ENCODE results near the gene OR2H1.

The OR2H1 gene

DNA sequence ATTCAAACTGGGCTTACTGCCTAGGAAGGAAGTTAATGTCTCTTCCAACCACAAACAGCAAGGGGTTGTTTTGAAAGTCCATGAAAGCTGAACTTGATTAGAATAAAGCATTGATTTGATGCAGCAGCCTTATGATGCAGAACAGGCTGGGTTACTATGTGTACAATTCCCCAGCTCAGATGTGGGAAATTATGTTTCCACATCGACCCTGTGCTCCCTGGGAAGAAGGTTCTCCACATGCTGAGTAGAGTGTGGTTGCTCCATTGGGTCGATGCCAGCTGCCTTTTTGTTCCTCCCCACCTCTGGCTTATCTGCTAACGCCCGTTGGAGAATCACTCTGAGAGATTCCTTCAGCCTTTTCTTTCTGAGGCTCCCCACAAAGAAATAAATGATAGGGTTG, 29.6 kb downstream of the OR2H1 start:
- no peak for DNase-seq

DNA sequence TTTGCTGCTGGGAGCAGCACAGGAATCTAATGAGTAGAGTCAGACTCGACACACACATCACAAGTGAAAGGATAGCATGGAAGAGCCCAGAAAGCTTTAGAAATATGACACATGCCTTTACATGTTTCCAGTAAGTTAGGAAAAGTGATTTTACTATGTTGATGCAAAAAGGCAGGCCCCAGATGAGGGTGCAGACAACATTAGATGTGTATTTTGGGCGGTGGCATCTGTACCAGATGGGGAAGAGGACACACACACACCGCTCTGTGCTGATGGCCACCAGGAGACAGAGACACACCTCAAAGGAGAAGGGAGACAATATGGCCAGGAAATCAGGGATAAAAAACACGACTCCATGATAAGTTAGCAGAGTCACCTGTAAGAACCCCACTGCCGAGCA, 30.2 kb downstream of the OR2H1 start:
- no peak for DNase-seq

DNA sequence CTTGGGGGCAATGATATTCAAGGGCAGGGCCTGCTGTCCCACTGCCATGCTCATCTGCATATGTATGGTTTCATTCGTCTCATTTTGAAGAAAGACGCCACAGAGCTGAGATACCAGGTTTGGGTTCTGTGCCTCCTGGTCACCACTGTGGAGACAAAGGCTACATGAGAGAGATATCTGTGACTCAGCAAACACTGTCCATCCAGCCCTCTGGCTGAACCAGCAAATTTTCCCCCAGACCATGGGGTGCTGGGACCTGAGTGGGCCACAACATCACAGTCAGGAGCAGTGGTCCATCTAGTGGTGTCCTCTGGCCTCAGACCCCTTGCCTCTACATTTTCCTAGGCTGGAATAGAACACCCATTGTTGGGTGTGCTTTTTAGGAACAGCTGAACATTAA, 30.7 kb downstream of the OR2H1 start, which contains the start of gene MAS1L:
Gene MAS1L, minus strand, starts transcription at position 297 of the 400 bp plus-strand sequence. Its CDS starts 54 bp downstream, at position 243.
- DNase-seq = no peak

DNA sequence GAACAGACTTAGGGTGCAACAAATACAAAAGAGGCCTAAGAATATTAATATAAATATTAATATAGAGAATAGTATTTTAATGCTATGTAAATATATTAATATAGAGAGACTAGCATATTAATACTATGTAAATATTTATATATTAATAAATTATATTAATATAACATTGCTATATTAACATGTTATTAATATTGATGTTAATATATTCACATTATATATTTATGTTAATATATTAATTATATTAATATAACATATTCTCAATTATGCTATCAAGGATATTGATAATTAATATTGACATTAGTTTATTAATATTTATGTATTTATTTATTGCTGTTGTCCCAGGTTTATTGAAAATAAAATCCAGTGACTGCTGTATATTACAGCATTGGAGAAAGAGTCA, 31.9 kb downstream of the OR2H1 start:
- no peak for DNase-seq

DNA sequence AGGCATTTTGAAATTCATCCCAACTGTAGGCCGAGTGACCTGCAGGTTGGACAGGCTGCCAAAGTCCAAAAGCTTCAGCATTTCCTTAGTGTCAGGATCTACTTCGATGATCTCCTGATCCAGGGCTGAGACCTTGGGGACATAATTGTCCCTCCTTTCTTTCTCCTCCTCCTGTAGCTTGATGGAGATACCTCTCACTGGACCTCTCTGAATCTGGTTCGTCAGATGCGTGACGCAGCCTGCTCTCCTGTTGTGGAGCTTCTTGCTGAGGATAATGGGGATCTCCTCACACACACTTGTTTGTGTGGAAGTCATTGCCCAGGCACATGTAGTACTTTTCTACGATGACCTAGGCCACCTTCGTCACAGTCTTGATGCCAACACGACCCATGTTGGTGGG, 32.3 kb downstream of the OR2H1 start:
- DNase-seq = no peak

DNA sequence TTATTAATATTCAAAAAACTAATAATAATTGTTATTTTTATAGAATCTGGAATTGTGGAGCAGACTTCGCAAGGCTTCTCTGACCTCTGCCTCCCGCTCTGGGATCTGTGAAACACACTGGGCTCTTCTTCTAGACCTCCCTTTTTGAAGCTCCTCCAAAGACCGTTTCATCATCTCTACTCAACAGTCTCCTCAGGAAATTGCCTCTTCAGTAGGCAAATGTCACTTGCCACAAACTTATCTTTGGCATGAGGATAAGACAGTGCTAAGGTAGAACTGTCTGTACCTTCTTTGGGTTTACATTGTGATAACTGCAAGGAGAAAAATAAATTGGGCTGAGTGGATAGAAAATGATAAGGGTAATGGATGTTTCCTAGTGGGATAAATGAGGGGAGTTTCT, 33.1 kb downstream of the OR2H1 start:
- DNase-seq = no peak

DNA sequence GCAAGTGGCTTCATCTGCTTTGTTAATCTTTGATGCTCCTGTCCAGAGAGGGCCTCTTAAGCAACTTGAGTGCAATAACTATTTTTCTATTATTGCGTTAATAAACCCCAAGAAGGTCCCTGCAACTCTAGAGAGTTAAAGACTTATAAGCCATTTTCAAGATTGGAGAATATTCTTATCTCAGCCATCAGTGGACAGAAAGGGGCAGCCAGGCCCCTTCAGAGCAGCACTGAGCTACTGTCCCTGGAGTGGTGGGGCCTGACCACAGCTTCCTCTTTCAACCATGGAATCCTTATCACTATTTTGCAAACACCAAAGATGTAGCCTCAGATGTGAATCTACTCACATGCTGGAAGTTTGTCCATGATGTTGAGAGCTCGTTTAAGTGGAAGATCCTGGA, 33.6 kb downstream of the OR2H1 start:
- no peak for DNase-seq

DNA sequence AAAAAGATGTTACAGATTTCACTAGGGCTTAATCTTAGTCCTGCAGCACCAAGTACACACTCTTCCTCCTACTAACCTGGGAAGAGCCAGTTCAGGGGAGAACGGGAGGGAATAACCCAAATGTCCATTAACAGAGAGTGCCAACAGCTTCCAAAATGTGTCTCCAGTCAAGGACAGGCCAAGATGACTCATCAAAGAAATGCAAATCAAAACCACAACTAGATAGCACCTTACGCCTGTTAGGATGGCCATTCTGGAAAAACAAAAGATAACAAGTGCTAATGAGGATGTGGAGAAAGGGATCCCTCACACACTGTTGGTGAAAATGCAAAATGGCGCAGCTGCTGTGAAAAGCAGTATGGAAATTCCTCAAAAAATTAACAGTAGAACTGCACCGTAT, 34.6 kb downstream of the OR2H1 start:
- no peak for DNase-seq

DNA sequence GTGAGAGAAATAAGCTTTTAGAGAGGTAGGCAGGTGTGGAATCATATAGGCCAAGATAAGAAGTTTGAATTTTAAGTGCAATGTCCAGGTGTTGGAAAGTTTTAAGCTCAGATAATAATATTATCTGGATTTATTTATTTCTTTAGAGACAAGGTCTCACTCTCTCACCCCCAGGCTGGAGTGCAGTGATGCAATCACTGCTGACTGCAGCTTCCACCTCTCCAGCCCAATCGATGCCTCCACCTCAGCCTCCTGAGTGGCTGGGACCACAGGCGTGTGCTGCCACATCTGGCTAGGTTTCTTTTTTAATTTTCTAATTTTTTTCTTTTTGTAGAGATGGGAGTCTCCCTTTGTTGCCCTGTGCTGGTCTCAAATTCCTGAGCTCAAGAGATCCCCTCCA, 36.3 kb downstream of the OR2H1 start:
- DNase-seq = no peak

DNA sequence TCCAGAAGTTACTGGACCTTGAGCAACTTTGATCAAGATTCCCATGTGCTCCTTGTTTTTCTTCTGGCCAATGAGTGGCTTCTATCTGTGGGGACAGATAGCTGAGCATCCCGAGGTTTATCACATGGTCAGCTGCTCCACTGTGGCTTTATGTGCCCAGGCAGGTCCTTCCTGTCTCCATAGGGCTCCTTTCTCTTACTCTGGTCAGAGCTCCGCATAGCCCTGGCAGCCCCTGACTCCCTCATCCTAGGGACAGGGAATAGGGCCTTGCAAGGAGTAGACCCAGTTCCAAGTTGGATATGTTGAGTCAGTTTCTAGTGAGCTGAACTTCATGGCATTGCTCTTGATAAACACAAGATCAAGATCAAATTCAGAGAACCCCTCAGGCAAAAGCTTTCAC, 37.2 kb downstream of the OR2H1 start:
- DNase-seq = no peak

DNA sequence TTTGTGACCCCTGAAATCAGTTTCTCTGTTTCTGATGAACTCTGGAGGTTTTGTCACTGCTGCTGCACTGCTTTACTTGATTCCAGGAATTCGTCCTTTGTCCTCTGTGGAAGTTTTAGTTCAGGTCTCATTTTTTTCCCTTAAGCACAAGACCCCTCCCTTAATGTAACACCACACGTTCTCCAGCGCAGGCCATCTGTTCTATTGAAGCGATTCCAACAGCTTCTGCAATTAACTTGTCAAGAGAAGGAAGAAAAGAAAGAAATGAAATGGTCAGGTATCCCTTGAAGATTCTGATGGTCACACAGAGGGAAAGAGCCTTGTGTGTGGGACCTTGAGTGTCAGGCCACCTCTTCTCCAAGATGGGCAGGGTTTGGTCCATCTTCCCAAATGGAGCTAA, 38.6 kb downstream of the OR2H1 start:
- DNase-seq = no peak

DNA sequence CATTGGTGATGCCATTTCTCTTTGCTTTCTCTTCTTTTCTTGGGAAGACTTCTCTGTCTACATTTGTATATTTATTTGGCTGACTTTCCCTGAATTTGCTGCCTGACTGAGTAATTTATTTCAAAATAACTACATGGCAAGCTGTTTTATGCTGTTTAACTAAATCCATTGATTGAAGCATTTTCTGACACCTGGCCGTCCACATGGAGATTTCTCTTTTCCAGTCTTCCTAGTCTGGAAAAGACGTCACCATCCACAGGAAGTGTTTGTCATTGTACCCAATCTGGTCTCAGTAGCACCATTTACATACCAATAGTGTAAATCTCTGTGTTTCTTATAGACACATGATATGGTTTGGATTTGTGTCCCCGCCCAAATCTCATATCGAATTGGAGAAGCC, 40.0 kb downstream of the OR2H1 start:
- no peak for DNase-seq

DNA sequence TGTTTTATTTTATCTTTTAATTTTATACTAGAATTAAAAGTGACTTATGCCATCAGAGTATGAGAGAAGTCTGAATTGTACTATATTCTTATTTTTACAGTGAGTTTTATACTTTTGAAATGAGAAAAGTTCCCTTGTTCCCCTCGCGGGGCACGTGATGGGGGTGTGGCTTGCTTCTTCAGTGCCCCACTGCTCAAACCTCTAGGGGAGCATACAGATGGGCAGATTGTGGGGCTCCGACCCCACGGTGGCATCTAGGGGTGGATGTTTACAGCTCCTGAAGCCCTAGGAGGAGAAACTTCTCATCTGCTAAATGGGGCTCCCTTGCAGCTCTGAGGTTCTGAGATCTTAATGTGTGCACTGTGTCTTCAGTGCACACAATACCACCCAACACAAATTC, 42.7 kb downstream of the OR2H1 start:
- DNase-seq = no peak

DNA sequence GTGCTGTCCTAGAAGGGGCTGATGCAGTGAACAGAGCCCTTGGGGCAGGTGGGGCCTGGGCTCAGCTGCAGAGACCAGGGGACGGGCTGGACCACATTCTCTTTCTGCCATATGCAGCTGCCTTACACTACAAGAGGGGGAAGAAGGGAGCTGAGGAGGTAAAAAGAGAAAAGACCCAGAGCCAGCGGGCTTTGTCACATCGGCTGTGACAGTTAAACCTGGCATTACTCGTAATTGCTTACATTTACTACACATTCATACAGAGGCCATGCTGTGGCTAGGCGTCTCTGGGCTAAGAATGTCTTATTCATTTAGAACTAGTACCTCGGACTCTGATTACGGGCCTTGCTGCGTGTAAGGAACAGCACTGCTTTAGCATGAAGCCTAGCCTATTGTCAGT, 43.6 kb downstream of the OR2H1 start:
- no peak for DNase-seq

DNA sequence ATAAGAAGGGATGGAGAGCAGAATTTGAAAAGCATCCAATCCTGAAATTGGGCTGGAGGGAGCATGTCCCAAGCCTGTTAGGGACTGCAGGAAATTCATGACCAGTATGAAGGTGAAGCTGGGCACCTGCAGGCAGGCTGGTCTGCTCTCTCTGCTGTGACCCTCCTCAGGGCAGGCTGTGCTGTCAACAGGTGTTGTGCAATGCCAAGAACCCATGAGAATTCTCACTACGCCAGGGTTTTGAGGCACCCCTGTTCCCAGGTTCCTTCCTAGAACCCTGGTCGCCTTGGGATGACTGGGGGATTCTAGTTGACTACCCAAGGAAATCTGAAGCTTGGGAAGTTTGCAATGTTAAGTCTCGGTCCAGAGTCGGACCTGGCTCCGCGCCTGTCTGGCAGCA, 44.2 kb downstream of the OR2H1 start:
- no peak for DNase-seq

DNA sequence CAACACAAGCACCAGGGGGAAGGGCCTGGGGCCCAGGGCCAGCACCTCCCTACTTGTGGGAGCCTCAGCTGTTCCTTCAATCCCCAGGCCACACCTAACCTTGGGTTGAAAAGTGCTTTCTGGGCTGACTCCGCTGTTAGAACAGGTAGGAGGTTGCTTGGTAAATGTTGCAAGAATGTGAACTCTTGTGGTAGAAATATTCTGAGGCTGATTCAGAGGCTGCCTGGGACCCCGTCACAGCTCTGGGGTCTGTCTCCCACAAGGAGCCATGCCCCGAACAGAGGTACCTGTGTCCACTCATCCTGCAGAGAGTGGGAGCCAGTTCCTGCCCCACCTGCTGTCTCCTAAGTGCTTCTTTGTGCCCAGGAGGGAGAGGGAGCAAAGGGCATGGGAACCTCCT, 45.2 kb downstream of the OR2H1 start:
- DNase-seq = no peak

DNA sequence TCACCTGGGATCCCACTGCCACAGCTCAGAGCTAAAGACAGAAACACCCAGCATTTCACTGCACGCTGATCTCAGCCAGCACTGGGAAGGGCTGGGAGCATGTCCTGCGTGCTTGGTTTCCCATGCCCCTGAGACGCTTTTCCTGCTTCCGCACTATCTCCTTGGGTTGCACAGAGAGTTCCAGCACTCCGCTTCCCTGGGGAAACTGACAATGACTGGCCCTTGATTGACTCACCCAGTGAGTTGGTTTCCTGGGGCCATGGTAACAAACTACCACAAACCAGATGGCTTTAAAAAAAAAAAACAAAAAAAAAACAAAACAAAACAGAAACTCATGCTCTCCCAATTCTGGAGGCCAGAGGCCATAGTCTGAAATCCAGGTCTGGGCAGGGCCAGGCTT, 45.6 kb downstream of the OR2H1 start:
- DNase-seq = no peak

DNA sequence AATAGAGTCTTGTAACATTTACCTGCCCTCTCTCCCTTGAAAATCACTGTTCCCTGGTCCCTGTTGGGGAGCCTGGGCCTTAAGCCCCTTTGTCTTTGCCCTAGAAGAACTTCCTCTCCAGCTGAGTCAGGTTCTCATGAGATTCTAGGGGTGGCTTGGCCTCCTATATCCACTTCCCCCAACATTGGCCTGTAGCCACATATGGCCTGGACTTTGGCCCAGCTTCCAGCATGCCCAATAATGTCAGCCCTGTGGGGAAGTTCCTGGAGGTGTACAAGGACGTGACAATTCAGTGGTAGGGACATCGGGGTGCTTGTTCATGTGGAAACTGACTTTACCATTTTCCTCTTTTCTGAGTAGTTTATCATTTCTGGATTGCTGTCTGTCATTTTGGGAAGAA, 48.0 kb downstream of the OR2H1 start:
- DNase-seq = no peak

DNA sequence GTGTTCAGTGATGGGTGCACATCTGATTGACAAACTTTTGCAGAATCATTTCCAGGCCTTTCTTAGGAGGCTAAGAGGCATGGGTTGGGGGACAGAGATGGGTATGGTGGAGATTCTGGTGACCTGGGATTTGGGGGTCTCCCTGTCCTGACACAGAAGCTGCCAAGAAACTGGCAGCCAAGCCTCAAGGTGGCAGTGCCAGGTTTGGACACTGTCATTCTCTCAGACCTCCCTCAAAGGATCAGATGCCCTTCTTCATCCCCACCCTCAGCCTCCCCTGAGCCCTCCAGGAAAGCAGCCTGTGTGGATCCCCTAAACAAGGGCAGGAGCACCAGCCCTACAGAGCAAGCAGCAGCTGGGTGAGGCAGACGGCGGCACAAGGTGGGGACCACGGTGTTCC, 48.9 kb downstream of the OR2H1 start:
- DNase-seq = no peak

DNA sequence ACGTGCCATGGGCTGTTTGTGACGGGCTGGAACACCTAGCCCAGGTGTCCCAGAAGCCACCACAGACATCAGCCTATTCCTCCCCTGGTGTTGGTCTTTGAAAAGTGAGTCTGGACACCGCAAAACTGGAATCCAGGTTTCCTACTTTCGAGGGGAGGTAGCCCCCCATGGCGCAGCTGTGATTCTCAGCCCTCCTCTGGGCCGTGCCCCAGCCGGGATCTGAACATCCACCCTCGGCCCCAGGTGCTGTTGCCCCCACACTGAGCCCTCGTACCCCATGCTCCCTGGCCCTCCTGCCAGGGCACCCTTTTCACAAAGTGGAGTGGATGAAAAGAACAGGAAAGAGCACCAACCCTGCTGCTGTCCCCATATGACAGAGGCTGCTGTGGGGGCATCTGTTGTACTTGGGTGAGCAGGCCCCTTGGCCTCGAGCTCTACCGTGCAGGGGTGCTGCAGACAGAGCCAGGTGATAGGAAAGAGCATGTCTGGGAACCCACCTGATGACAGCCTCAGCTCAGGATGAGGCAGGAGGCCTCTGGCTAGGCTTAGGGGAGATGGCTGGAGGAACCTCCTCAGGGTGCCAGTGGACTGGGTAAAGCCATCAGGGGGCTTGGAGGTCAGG, 49.6 kb downstream of the OR2H1 start:
- no peak for DNase-seq

DNA sequence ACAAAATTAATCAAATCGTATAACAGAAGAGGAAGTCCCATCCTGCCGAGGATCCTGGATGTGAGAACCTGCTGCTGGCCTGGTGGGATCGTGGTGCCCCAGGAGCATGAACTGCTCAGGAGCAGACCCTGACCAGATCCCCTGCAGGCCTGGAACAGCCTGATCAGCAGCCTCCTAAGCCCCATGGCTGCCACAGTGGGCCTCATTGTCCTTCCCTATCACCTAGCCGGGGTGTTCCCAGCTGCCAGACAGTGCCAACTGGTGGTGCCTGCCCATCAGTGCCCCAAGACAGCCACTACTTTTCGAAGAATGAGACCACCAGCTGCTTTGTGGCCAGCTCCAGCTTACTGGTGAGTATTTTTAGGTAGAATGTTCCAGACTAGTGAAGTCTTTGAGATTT, 50.4 kb downstream of the OR2H1 start:
- DNase-seq = no peak

DNA sequence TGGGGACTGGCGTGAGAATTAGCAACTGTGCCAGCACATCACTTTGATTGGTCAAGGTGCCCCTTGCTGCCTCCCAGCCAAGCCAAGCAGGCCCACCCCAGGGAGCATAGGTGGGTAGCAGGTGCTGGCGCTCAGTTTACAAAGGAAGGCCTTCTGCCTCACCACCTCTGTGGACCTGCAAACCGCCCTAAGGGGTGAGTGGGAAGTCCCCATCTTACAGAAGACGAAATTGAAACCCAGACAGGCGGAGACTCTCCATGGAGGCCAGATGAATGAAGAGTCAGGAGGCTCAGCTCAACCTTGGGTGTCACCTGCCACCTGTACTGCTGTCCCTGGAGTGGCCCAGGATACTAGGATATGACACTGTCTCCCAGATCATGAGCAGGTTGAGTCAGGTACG, 52.3 kb downstream of the OR2H1 start:
- DNase-seq = no peak

DNA sequence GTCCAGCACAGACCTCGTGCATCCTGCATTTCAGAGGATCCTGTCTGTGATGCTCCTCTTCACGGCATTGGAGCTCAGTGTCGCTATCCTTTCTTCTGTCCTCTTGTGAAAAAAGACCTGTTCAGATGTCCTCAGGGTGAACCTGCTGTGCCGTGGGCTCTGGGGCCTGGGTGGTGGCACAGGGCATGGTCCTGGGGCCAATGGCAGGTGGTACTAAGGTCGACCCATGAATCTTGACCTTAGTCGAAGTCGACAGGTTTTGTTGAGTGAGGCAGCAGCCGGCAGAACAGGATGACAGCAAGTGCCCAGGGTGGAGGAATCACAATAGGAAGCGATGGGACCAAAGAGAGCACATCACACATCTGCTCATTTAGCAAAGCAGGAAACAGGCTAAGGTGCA, 52.8 kb downstream of the OR2H1 start:
- no peak for DNase-seq

DNA sequence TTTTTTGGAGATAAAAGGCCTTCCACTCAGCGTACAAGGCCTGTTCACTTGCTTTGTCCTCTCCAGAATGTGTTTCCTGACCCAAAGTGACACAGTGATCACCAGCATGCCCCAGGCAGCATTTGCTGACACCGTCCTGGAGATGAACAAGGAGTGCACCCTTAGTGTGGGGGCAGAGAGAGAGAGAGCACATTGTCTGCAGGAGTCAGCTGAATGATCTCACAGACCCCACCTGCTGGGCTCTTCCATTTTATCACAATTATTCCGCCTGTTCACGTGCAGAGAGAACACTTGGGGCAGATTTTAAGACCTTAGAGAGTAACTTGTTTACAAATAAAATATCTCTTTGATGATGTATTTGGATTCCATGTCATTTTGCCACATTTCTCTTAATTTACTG, 53.2 kb downstream of the OR2H1 start:
- no peak for DNase-seq

DNA sequence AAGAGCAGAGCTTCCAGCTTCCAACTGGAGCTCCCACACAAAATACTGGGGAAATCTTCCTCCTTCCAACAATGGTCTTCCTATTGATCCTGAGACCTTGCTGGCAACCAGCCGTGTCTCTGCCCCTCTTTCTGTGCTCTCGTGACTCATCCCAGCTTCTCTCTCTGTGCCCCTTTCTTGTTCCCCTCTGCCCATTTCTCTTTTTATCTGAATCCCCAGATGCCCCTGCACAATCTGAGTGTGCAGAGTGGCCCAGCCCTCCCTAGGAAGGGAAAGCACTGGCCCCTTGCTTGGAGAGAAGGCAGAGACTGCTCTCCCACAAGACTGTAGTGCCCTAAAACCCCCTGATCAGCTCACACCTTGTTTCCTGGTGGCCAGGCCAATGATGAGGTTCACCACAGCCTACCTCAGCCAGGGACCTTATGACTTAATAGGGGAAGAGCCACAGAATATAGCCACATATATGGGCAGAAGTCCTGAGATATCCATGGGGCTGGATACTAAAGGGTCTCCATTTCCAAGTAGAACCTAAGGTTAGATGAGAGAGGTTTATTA, 53.9 kb downstream of the OR2H1 start:
- DNase-seq = no peak
